ENCODE results near the gene LEP. TPM values are rescaled to one million over a fixed set of nuclear protein-coding genes. Genes with fewer than 3 reads are reported as not detected.

The LEP gene
- total RNA-seq, 1 experiment from 2014 or later, result not detected

DNA sequence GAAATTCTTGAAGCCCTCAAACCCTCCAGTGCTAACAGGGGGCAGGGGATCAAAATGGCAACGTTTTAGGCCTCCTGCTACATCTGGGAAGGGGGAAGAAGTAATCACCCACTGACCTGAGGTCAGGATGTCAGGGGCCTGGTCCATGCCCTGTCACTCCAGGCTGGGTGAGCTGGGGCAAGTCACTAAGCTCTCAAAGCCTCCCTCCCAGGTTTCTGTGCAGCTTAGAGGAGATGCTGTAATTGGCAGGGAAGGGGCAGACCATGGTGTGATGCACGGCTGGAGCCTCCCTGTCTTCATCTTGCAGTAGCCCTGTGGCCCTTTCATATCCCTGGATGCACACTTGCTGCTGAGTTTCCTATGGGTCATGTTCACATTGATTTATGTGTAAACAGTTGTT, 27.2 kb downstream of the LEP start:
- H3K27ac ChIP-seq (ENCODE audit: low read depth, low read length), result no peak overlapping the region
- H3K27me3 ChIP-seq (ENCODE audit: insufficient read depth, low read length), result no peaks in the 10 kb centered on the region
- no peaks in the 10 kb centered on the region for H4K20me1 ChIP-seq (ENCODE audit: insufficient read depth)
- ChIA-PET RAD21 (ENCODE audit: low non-redundant PET in 1 of 2, low total read pairs in 2 of 2, uncharacterized antibody in 2 of 2, unreplicated experiment in 2 of 2) (no interaction called here), POLR2A (no interaction called here), CTCF (no interaction called here)
- no TSS peak for BruUV-seq (replicated peaks)
- no peaks in the 10 kb centered on the region for H3K9me2 ChIP-seq (ENCODE audit: insufficient read depth)
- no peak overlapping the region for H3K4me2 ChIP-seq (ENCODE audit: low read length)
- no peak for TF ChIP-seq YY1 (IDR thresholded peaks at IDR 0.05; ENCODE audit: extremely low read depth, insufficient replicate concordance, low read depth, low read length)
- no peak for TF ChIP-seq ZNF274 (IDR thresholded peaks at IDR 0.05; ENCODE audit: low read depth, low read length)
- no peak for TF ChIP-seq EGR1 (IDR thresholded peaks at IDR 0.05; ENCODE audit: low read depth)
- no peak for TF ChIP-seq CTCF (IDR thresholded peaks at IDR 0.05 in 2 of 3, conservative IDR thresholded peaks at IDR 0.05 in 1 of 3; ENCODE audit: borderline replicate concordance in 1 of 3, insufficient read depth in 1 of 3, low read depth in 2 of 3, low read length in 2 of 3)
- TF ChIP-seq POLR2AphosphoS5 (IDR thresholded peaks at IDR 0.05; ENCODE audit: low read depth, low read length), result no peak
- no peak for TF ChIP-seq FOSL1 (IDR thresholded peaks at IDR 0.05; ENCODE audit: low read depth)
- no peak for TF ChIP-seq POLR2A (IDR thresholded peaks at IDR 0.05; ENCODE audit: borderline replicate concordance, extremely low read depth, insufficient read depth, insufficient read length)
- TF ChIP-seq SRF (IDR thresholded peaks at IDR 0.05; ENCODE audit: low read depth), result no peak
- TF ChIP-seq SIN3A (IDR thresholded peaks at IDR 0.05; ENCODE audit: low read depth), result no peak
- no peak for TF ChIP-seq CBX3 (IDR thresholded peaks at IDR 0.05; ENCODE audit: low read depth)
- TF ChIP-seq ZFX (IDR thresholded peaks at IDR 0.05), result no peak
- no peak for TF ChIP-seq CEBPB (IDR thresholded peaks at IDR 0.05; ENCODE audit: low read depth)
- no peak for TF ChIP-seq ATF3 (IDR thresholded peaks at IDR 0.05)
- no peak for TF ChIP-seq SP1 (IDR thresholded peaks at IDR 0.05; ENCODE audit: low read depth)
- ATAC-seq, result no peak
- no peaks in the 10 kb centered on the region for H3K36me3 ChIP-seq (ENCODE audit: control insufficient read depth in 1 of 2, insufficient read depth in 2 of 2, low read length in 2 of 2)
- intact Hi-C loops (cut with micrococcal nuclease), result no loop called here
- no peak overlapping the region for H2AFZ ChIP-seq (ENCODE audit: low read depth, low read length, poor library complexity, severe bottlenecking)
- H3K79me2 ChIP-seq (ENCODE audit: insufficient read depth, low read length), result no peaks in the 10 kb centered on the region
- no peak overlapping the region for H3K4me3 ChIP-seq (replicated peaks in 1 of 2; ENCODE audit: low read depth in 1 of 2, low read length in 2 of 2)
- no peaks in the 10 kb centered on the region for H3K9me3 ChIP-seq (ENCODE audit: control insufficient read depth in 1 of 2, insufficient read depth in 1 of 2, low read depth in 1 of 2, low read length in 2 of 2)
- DNase-seq (ENCODE audit: low read depth, low spot score), result no peak
- H3K9ac ChIP-seq (ENCODE audit: low read length), result no peak overlapping the region
- H3K4me1 ChIP-seq (ENCODE audit: control insufficient read depth in 1 of 2, insufficient read depth in 2 of 2, low read length in 2 of 2), result peaks cover 16 to 21% of the 10 kb centered on the region in 2 experiments
